SK-MEL-5 (cell line): ENCODE results near the gene WWC2. TPM values are rescaled to one million over a fixed set of nuclear protein-coding genes. Genes with fewer than 3 reads are reported as not detected.

Source experiments
- DNase-seq: peaks from one replicate; pipeline ENCODE4 v3.0.0-alpha.2; 2016; ENCODE audit warnings: low read depth, low spot score
- in situ Hi-C: cut with HindIII; loops from 2 replicates; pipeline ENCODE4 v1.10.0; 2016; ENCODE audit warnings: low sequenced_read_pairs, high pct_unique_total_duplicates, low pct_unique_long_range_greater_than_20kb
- total RNA-seq: library from RNA; depleted of rRNA; stranded (reverse); fragments of >200 nt; shearing (Covaris generic); gene quantifications from 2 replicates; pipeline ENCODE4 v1.2.3, GENCODE V29; 2014

WWC2 gene
- total RNA-seq, 1 experiment from 2014 or later: 12.7 TPM

GRCh38 chr4:183286590-183287308, 187.7 kb downstream of the WWC2 start:
- no peak for DNase-seq
- in situ Hi-C loops: no loop called here

GRCh38 chr4:183287309-183287659, 188.2 kb downstream of the WWC2 start:
- DNase-seq: no peak
- in situ Hi-C loops: no loop called here

- in situ Hi-C loops: no loop called here
- DNase-seq: no peak
Observed at GRCh38 chr4:183287677-183288076, 188.6 kb downstream of the WWC2 start.

- in situ Hi-C loops: no loop called here
- DNase-seq: peak; percentile 44
Observed at GRCh38 chr4:183288955-183289354, 189.9 kb downstream of the WWC2 start.

GRCh38 chr4:183289688-183290087, 190.6 kb downstream of the WWC2 start:
- DNase-seq: peak; percentile 40
- in situ Hi-C loops: no loop called here

GRCh38 chr4:183291070-183291469, 192.0 kb downstream of the WWC2 start:
- DNase-seq: no peak
- in situ Hi-C loops: no loop called here

- in situ Hi-C loops: no loop called here
- no peak for DNase-seq
Observed at GRCh38 chr4:183295711-183296110, 196.7 kb downstream of the WWC2 start.

GRCh38 chr4:183297675-183298074, 198.6 kb downstream of the WWC2 start:
- in situ Hi-C loops: no loop called here
- no peak for DNase-seq

- no peak for DNase-seq
- in situ Hi-C loops: no loop called here
Observed at GRCh38 chr4:183299464-183299863, 200.4 kb downstream of the WWC2 start.

GRCh38 chr4:183300070-183300469, 201.0 kb downstream of the WWC2 start:
- no peak for DNase-seq
- in situ Hi-C loops: no loop called here

- in situ Hi-C loops: no loop called here
- no peak for DNase-seq
Observed at GRCh38 chr4:183300655-183301054, 201.6 kb downstream of the WWC2 start.

GRCh38 chr4:183303301-183303700, 204.2 kb downstream of the WWC2 start:
- in situ Hi-C loops: no loop called here
- DNase-seq: no peak

GRCh38 chr4:183304067-183304466, 205.0 kb downstream of the WWC2 start:
- in situ Hi-C loops: no loop called here
- no peak for DNase-seq

- in situ Hi-C loops: no loop called here
- DNase-seq: no peak
Observed at GRCh38 chr4:183304538-183304937, 205.5 kb downstream of the WWC2 start.

GRCh38 chr4:183306811-183307210, 207.8 kb downstream of the WWC2 start:
- no peak for DNase-seq
- in situ Hi-C loops: no loop called here

- DNase-seq: no peak
Observed at GRCh38 chr4:183312841-183313240, 213.8 kb downstream of the WWC2 start.

GRCh38 chr4:183314336-183314735, 215.3 kb downstream of the WWC2 start:
- in situ Hi-C loops: no loop called here
- DNase-seq: no peak

More at GRCh38 chr4:183312841-183313240, 213.8 kb downstream of the WWC2 start:
- in situ Hi-C loops: no loop called here

GRCh38 chr4:183314806-183315205, 215.7 kb downstream of the WWC2 start:
- in situ Hi-C loops: no loop called here
- DNase-seq: no peak

GRCh38 chr4:183318656-183319055, 219.6 kb downstream of the WWC2 start:
- in situ Hi-C loops: no loop called here
- no peak for DNase-seq
